ENCODE measurements around the gene JMJD1C.
A peak's percentile ranks its signal among the peaks of the same experiment; 100 is the strongest.
"Not testable (repeated sequence)": the region's sequence is repeated elsewhere in the genome, so short reads cannot be mapped to it uniquely, and the experiment has no call there.

The JMJD1C gene

DNA sequence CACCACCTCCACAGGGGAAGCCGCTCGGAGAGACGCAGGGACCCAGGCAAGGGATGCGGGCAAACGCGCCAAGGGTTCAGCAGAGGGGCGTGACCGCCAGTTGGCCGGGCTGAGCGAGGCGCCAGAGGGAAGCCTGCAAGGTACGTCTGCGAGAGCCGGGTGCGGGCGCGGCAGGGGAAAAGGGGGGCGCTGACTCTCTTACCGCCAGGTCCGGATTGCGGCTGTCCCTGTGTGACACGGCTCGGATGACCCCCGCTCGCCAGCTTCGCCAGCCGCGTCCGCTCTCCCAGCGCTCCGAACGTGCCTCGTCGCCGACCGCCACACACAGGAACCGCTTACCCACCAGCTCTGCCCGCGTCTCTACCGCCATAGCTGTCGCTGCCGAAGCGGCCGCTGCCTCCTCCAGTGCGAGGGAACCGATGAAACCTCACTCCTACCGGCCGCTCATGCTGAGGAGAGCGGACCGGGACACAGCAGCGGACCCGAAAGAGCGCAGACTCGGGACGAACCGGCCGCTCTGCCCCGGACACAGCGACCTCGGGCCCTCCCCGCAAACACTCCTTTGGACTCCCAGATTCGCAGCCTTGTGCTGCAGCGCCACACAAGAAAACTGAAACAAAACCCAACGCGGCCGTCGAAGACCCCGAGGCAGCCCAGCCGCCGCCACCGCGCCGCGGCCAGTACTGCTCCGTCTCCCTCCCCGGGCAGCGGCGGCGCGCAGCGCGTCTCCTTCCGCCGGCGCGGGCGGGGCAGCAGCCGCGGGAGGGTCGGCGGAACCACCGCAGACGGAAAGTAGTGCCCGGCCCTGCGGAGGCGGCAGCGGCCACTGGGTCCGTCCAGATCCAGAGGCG lies at the start of gene JMJD1C:
TSS of gene JMJD1C (minus strand) at position 685 of the 851 bp plus-strand sequence. CDS start at position 370, 315 bp downstream.
- DNase-seq, result peak; percentile 92

DNA sequence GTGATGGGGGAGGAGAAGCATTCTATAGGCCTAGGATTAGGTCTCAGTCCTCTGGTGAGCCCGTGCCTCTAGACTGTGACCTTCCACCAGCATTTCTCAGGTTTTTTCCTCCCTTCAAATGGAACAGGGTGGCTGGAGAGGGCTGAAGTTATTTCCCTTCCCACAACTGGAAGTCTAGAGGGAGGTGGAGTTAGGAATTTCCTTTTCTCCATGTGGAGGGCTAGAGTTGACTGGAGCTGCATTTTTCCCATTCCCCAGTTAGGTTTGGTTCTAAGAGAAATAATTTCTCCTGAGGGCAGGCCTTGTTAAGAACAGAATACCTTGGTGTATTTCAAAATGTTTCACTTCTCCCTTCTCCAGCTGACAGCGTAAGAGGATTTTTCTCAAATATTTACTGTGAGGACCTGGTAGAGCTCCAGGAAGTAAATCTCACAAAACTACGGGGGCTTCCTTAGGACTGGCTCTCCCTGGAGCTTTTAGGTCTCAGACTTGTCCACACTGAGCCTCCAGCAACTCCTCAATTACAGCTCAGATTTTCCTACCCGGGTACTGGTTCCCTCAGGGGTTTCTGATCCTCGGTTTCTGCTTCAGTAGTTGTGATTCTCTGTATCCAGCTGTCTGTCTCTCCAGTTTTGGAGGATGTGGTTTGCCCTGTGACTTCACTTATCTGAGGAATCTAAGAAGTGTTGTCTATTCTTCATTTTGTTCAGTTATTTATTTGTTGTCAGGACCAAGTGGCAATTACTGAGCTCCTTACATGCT lies 49.4 kb upstream of the JMJD1C start:
- DNase-seq, result no peak

GRCh38 chr10:63506554-63506953 lies 40.8 kb upstream of the JMJD1C start:
- DNase-seq, result no peak

DNA sequence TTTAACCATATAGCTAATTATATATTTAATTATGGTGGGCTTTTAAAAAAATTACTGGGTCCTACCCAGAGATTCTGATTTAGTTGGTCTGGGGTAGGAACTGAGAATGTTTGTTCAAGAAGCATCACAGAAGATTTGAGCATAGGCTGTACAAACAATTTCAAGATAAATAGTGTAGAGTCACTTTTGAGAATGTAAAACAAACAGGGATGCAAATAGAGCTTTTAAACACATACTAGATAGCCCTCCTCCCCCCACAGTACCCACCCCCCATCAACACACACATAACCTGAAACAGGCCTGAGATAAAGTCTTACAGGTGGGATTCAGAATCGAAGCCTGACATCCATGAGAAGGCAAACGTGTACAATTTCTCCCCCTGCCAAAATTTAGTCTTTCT lies 39.8 kb upstream of the JMJD1C start:
- no peak for DNase-seq

- DNase-seq, result no peak
Observed at GRCh38 chr10:63504145-63504881, 38.5 kb upstream of the JMJD1C start.

DNA sequence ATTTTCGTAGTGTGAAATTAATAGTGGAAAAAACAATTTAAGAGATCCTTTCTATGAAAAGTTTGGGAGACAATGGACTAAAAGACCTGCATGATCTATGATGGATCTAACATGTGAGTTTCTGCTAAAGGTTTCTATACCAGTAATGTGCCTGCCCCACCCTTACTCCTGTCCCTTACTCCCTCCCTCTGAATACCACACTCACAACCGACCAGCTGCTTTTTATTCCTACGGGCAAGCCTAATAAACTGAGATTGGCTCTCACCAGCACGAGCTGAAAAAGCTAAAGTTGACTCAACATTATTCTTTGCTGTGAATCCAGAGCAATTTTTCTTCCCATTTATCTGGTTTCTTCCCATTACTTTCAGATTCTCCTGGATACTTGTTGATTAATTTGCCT lies 37.6 kb upstream of the JMJD1C start:
- no peak for DNase-seq

DNA sequence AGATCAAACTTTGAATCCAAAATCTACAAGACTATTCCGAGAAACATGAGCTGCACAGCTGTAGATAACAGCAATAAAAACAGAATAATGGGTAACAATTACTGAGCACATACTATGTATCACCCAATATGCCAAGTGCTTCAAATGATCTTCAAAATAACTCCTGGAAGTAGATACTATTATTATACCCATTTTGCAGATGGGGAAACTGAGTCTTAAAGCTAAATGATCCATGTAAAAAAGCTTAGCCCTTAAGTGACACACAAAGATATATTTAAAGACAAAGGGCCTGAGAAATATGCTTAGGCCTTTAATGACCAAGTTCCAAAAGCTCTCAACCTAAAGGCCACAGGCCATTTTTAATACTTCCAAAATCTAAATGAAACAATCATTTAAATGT lies 37.1 kb upstream of the JMJD1C start:
- DNase-seq, result no peak

- DNase-seq, result no peak
Observed at GRCh38 chr10:63501954-63502353, 36.2 kb upstream of the JMJD1C start.

- DNase-seq, result not testable (repeated sequence)
Observed at GRCh38 chr10:63500551-63500950, 34.8 kb upstream of the JMJD1C start.

DNA sequence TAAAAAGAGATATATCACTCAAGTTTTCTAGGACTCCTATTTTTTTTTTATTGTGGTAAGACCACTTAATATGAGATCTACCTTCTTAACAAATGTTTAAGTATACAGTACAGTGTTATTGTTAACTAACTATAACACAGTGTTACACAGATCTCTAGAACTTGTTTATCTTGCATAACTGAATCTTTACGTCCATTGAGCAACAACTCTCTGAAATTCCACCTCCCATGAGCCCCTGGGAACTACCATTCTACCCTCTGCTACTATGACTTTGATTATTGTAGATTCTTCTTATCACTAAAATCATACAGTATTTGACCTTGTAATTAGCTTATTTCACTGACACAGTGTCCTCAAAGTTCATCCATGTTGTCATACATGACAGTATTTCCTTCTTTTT lies 32.9 kb upstream of the JMJD1C start:
- no peak for DNase-seq

GRCh38 chr10:63497321-63497720 lies 31.5 kb upstream of the JMJD1C start:
- peak; percentile 80 for DNase-seq

DNA sequence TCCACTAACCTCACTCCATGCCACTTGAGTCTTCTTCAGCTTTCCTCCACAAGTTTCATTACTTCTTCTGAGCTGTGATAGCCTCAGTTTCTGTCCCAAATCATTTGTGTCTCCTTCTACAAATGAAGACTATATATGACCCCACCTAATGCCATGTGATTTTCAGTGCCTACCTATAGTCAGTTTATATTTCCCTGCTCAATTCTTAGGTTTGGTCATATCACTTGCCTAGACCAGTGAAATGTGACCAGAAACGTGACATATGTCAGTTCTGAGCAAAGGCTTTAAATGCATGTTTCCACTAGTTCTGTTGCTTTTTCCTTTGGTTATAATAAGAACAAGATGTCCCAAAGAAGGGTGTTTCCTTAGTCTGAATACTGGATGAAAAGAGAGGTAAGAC lies 30.8 kb upstream of the JMJD1C start:
- no peak for DNase-seq

DNA sequence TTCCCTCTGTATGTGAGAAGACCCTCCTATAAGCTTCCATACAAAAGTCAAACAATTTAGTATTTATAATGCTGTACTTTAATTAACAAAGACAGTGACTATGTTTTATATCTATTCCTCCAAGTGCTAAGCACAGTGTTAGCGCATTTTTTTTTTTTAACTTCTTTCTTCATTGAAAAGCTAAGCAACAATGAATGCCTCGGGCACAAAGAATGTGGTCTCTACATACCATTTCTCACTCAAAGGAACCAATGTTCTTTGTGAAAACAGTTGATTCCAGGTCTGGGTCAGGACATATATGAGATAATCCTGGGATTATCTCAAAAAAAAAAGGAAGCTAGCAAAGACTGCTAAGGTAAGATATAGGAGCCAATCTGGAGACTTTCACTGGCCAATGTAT lies 29.2 kb upstream of the JMJD1C start:
- no peak for DNase-seq

DNA sequence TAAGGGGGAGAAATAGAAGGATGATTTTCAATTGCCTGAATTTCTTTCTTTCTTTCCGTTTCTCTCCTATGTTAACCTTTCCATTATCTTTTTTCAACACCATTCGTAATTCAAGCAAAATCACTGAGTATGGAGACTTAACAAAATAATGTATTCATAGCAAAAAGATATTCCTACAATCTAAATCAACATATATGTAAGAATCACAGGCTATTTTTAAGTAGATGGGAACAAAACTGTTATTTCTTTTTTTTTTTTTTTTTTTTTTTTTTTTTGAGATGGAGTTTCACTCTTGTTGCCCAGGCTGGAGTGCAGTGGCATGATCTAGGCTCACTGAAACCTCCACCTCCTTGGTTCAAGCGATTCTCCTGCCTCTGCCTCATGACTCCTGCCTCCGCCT lies 27.2 kb upstream of the JMJD1C start:
- no peak for DNase-seq

- not testable (repeated sequence) for DNase-seq
Observed at GRCh38 chr10:63492317-63492690, 26.5 kb upstream of the JMJD1C start.

GRCh38 chr10:63491588-63492316 lies 26.0 kb upstream of the JMJD1C start:
- DNase-seq, result peak; percentile 43

GRCh38 chr10:63489838-63490237 lies 24.1 kb upstream of the JMJD1C start:
- DNase-seq, result no peak

DNA sequence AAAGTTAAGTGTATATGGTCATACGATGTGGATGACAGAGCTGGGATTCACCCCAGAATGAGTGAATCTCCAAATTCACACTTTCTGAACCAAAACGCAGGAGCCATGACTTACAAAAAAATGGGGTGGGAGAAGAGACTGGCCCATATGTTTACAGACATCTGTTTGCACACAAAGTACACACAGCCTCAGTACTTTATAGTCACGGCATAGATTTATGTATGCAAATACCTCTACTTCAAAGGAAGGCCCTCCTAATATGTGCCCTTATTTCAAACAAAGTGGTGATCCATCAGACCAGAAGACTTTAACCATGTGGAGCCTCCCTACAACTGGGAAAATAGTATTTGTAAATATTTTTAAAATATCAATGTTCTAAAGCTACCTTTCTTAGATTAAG lies 22.2 kb upstream of the JMJD1C start:
- DNase-seq, result no peak

DNA sequence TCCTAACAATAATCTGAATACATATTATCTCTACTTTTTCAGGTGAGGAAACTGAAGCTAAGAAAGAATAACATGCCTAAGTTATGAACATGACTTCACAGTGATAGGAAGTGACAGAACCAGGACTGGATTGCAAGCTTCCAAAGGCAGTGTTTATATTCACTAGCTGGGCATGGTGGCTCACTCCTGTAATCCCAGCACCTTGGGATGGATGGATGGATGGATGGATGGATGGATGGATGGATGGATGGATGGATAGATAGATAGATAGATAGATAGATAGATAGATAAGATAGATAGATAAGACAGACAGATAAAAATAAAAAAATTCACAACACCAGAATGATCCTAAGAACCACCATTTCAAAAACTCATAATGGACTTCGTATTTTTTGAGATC lies 18.2 kb upstream of the JMJD1C start:
- no peak for DNase-seq

- no peak for DNase-seq
Observed at GRCh38 chr10:63481815-63482421, 16.1 kb upstream of the JMJD1C start.

DNA sequence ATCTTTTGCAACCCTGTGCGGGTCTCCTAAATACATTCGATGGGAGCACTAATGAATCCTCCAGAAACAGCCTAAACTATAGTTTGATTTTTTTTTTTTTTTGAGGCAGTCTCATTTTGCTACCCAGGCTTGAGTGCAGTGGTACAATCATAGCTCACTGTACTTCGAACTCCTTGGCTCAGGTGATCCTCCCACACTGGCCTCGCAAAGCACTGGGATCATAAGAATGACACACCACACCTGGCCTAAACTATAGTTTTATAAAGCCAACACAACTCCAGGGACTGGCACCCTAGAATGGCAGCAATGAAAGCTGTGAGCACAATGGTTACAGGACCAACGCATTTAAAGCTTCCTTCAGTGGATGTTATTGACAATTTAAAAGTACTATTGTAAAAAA lies 14.5 kb upstream of the JMJD1C start:
- no peak for DNase-seq

DNA sequence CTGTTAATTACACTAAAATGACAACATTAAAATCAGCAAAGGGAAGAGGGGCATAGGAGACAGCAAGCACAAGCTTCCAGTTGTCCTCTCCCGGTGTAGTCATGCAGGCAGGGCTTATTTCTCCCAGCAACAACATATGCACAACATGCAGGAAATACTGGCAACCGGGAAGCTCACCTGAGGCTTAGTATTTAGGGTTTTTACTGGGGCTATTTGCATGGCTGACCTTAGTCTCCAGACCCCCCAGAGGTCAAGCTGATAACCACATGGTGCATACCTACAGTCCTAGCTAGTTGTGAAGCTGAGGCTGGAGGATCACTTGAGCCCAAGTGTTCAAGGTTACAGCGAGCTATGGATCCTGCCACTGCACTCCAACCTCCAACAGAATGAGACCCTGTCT lies 12.8 kb upstream of the JMJD1C start:
- no peak for DNase-seq

Data from eye (tissue), 1 donor.